ENCODE data around the gene NCBP2L. TPM values are rescaled to one million over a fixed set of nuclear protein-coding genes. Genes with fewer than 3 reads are reported as not detected.

The NCBP2L gene
- total and polyA plus RNA-seq, 2 experiments from 2014 or later, result not detected

DNA sequence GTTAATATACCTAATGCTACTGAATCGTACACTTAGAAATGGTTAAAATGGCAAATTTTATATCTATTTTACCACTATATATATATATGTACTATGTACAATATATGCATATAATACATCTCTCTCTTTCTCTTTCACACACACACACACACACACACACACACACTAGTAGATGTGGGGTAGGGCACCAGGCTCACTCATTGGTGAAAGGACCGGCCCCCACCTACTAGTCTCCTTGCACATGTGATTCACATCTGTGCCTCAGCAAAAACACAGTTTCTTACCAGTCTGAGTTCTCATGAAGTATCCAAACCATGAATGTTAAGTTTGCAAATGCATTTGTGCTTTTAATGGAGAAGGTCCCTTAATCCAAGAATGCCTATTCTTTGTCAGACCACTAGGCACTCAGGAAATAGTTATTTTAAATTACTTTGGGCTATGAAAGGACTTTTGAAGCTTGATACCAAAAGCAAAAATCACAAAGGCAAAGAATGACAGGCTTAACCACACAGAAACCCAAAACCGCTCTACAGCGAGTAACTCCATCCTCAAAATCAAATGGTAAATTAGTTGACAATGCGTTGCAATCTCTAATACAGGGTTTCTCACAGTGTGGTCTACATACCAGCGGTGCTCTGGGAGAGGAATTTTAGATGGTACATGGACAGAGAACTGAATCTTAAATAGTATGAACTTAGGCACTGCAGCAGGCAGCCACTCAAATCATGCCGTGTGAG, 7.8 kb upstream of the NCBP2L start:
- DNase-seq (ENCODE audit: low spot score) (no peak), ATAC-seq (no peak)
- peaks cover 12% of the 10 kb centered on the region for H3K27me3 Mint-ChIP-seq (ENCODE audit: insufficient read depth, low read depth, poor library complexity)
- H3K4me3 ChIP-seq, result no peak overlapping the region
- H3K4me1 Mint-ChIP-seq, result peaks cover 27% of the 10 kb centered on the region
- no peaks in the 10 kb centered on the region for H4K20me1 ChIP-seq (replicated peaks; ENCODE audit: insufficient read depth)
- no peak overlapping the region for H3K4me2 ChIP-seq
- H3K9me2 ChIP-seq (ENCODE audit: insufficient read depth), result no peaks in the 10 kb centered on the region
- no peaks in the 10 kb centered on the region for H3K36me3 ChIP-seq (ENCODE audit: insufficient read depth)
- H3F3A ChIP-seq (replicated peaks; ENCODE audit: low read depth), result no peaks in the 10 kb centered on the region
- no peaks in the 10 kb centered on the region for H3K79me2 ChIP-seq (replicated peaks; ENCODE audit: insufficient read depth)
- no peak overlapping the region for H3K27ac ChIP-seq (ENCODE audit: low read depth)
- H3K36me3 Mint-ChIP-seq (ENCODE audit: low read depth), result no peaks in the 10 kb centered on the region
- TF ChIP-seq CREB1 (CRISPR knock-in tag; IDR thresholded peaks at IDR 0.05; ENCODE audit: low read depth) (no peak), ZNF114 (CRISPR knock-in tag; IDR thresholded peaks at IDR 0.05) (no peak), NANOG (IDR thresholded peaks at IDR 0.05; ENCODE audit: borderline replicate concordance) (no peak), EZH2 (IDR thresholded peaks at IDR 0.05; ENCODE audit: low read depth, unreplicated experiment) (no peak), JUNB (IDR thresholded peaks at IDR 0.05; ENCODE audit: unreplicated experiment) (no peak), ZNF462 (CRISPR knock-in tag; IDR thresholded peaks at IDR 0.05) (no peak), CTCF (conservative IDR thresholded peaks at IDR 0.05; ENCODE audit: low read depth in 2 of 2) (no peak), POLR2AphosphoS5 (IDR thresholded peaks at IDR 0.05; ENCODE audit: low read depth) (no peak), ZNF331 (CRISPR knock-in tag; IDR thresholded peaks at IDR 0.05; ENCODE audit: low read depth) (no peak), STAT1 (IDR thresholded peaks at IDR 0.05; ENCODE audit: unreplicated experiment) (no peak), EZH2phosphoT487 (IDR thresholded peaks at IDR 0.05; ENCODE audit: unreplicated experiment) (no peak)
- TF ChIP-seq, protein P1, sequence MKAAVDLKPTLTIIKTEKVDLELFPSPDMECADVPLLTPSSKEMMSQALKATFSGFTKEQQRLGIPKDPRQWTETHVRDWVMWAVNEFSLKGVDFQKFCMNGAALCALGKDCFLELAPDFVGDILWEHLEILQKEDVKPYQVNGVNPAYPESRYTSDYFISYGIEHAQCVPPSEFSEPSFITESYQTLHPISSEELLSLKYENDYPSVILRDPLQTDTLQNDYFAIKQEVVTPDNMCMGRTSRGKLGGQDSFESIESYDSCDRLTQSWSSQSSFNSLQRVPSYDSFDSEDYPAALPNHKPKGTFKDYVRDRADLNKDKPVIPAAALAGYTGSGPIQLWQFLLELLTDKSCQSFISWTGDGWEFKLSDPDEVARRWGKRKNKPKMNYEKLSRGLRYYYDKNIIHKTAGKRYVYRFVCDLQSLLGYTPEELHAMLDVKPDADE (IDR thresholded peaks at IDR 0.05), result no peak
- TF ChIP-seq, protein P2, sequence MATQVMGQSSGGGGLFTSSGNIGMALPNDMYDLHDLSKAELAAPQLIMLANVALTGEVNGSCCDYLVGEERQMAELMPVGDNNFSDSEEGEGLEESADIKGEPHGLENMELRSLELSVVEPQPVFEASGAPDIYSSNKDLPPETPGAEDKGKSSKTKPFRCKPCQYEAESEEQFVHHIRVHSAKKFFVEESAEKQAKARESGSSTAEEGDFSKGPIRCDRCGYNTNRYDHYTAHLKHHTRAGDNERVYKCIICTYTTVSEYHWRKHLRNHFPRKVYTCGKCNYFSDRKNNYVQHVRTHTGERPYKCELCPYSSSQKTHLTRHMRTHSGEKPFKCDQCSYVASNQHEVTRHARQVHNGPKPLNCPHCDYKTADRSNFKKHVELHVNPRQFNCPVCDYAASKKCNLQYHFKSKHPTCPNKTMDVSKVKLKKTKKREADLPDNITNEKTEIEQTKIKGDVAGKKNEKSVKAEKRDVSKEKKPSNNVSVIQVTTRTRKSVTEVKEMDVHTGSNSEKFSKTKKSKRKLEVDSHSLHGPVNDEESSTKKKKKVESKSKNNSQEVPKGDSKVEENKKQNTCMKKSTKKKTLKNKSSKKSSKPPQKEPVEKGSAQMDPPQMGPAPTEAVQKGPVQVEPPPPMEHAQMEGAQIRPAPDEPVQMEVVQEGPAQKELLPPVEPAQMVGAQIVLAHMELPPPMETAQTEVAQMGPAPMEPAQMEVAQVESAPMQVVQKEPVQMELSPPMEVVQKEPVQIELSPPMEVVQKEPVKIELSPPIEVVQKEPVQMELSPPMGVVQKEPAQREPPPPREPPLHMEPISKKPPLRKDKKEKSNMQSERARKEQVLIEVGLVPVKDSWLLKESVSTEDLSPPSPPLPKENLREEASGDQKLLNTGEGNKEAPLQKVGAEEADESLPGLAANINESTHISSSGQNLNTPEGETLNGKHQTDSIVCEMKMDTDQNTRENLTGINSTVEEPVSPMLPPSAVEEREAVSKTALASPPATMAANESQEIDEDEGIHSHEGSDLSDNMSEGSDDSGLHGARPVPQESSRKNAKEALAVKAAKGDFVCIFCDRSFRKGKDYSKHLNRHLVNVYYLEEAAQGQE (IDR thresholded peaks at IDR 0.05; ENCODE audit: unreplicated experiment), result no peak
- no peaks in the 10 kb centered on the region for H3K9me3 Mint-ChIP-seq
- H3K4me3 Mint-ChIP-seq, result no peak overlapping the region
- H3K4me1 ChIP-seq (ENCODE audit: insufficient read depth), result peaks cover 27% of the 10 kb centered on the region
- no peak overlapping the region for H3K27ac Mint-ChIP-seq
- no peak overlapping the region for H2AFZ ChIP-seq
- peaks cover 16% of the 10 kb centered on the region for H3K27me3 ChIP-seq (ENCODE audit: insufficient read depth)

Data from GM23338 (cell line).